ENCODE measurements around the gene SPATC1L.
A peak's percentile ranks its signal among the peaks of the same experiment; 100 is the strongest.

Gene SPATC1L

GRCh38 chr21:46161633-46162592 is 22.3 kb downstream of the SPATC1L start:
- no peak for DNase-seq (ENCODE audit: low read depth)

GRCh38 chr21:46160907-46161632 is 23.2 kb downstream of the SPATC1L start:
- DNase-seq (ENCODE audit: low read depth), result no peak

DNA sequence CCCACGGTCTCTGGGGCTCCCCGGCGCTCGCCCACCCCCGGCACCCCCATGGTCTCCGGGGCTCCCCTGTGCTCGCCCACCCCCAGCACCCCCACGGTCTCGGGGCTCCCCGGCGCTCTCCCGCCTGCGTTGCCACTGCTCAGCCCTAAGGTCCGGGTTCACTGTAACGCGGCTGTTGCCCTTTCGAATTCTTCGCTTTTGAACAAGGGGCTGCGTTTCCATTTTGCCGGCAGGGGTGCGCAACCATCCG is 23.7 kb downstream of the SPATC1L start:
- DNase-seq (ENCODE audit: low read depth), result no peak

DNA sequence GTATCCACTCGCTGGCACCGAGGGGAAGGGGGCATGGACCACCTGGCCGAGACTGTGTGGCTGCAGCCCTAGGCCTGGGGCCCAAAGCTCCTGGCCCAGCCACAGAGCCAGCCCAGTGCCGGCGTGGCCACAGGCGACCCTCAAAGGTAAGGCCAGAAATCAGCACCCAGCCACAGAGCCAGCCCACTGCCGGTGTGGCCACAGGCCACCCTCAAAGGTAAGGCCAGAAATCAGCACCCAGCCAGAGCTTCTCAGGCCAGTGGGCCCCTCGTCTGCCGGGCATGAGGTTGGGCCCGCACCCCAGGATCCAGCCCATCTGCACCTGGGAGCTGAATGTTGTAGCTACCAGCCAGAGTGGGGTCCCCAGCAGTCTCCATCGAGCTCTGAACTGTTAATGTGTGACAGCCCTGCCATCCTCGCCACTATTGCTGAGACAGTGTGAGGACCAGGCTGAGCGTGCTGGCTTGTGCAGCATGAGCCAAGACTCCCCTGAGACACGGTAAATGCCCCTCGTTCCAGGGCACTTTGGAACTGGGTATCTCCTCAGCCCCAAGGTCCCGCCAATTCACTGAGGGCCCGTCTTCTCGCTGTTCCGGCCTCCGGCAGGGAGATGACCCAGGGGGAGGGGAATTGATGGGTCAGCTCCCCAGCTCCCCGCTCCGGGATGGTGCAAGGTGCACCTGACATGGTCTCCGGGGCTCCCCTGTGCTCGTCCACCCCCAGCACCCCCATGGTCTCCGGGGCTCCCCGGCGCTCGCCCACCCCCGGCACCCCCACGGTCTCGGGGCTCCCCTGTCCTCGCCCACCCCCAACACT is 24.2 kb downstream of the SPATC1L start:
- DNase-seq (ENCODE audit: low read depth), result no peak

DNA sequence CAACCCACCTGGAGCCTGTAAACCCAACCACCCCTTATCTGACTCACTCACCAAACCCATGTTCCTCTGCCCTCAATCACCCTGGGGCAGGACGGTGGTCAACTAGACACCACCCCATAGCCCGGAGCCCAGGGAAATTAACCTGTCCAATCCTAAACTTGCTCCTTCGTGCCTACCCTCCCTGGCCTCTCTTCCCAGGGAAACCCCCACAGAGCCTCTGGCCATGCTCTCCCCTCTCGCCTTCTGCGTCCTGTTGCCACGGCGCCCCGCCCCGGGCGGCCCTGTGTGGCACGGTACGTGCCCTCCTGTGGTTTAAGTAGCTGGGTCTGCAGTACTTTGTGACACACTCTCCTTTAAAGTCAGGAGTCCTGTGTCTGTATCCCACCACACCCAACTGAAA is 24.9 kb downstream of the SPATC1L start:
- no peak for DNase-seq (ENCODE audit: low read depth)

DNA sequence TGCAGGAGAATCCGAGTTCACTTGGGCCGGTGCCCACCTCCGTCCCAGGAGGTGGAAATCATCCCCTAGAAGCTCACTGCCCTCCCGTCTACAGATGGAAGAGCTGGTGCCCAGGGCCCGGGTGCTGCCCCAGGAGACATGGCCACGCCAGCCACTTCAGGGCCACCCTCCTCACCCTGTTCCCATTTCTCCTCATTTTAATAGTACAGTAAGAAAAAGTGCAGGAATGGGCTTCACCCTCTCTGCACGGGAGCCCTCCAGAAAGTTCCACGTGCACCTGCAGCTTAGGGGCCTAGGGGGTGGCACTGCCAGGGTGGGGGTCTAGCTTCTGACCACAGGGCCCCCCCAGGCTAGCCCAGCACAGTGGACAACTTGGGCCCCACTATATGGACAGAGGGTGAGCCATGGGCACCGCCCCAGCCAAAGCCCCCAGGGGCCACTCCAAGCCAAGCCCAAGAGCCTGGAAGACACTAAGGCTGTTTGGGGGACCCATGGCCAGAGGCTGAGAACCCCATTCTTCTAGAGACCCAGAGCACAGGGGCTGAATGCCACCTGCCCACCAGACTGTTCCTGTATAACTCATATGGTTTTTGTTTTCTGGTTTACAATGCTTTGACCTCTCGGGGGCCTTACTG is 25.5 kb downstream of the SPATC1L start:
- DNase-seq (ENCODE audit: low read depth), result no peak

DNA sequence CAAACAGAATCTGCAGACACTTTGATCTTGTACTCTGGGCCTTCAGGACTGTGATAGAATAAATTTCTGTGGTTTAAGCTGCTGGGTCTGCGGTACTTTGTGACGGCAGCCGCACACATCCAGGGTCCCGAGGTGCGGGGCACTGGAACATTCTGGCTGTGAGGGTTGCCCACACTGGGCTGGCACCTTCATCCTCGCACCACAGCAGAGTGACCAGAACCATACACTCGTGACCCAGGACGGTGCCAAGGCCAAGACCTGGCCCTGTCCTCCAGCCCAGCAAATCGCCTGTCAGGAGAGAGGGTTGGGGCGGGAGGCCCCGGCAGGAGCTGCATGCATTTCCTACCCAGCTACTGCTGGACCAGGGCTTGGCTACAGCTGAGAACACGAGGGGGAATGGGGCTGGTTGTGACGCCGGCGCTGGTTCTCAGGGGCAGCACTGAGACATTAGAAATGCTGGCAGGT is 26.2 kb downstream of the SPATC1L start:
- no peak for DNase-seq (ENCODE audit: low read depth)

DNA sequence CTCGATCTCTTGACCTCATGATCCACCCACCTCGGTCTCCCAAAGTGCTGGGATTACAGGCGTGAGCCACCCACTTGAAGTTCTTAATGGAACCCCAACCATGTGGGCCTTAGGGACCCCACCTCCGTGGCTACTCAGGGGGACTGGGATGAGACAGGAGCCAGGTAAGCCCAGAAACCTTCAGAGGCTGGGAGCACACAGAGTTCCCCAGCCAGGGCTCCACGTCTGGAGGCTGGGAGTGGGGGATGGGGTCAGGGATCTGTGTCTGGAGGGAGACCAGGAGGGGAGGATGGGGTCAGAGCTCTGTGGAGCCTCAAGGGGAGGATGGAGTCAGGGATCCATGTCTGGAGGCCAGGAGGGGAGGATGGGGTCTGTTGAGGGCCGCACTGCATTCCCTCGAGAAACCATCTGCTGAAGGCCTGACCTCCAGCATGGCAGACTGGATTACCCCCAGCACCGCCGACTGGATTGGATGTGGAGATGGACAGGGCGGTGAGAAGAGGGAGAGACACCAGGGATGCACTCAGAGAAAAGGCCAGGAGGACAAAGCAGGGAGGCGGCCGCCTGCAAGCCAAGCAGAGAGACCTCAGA is 26.8 kb downstream of the SPATC1L start:
- DNase-seq (ENCODE audit: low read depth), result no peak

- DNase-seq (ENCODE audit: low read depth), result no peak
These were observed 27.6 kb downstream of the SPATC1L start for GRCh38 chr21:46156678-46157077.

DNA sequence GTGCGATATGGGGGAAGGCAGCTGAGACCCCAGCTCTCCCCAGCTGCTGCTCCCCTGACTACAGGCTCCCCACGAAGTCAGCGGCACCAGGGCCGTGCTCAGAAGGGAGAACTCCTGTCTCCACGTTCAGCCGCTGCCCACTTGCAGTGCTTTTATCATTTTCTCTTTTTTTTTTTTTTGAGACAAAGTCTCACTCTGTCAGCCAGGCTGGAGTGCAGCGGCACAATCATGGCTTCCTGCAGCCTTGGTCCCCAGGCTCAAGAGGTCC is 27.9 kb downstream of the SPATC1L start:
- no peak for DNase-seq (ENCODE audit: low read depth)

DNA sequence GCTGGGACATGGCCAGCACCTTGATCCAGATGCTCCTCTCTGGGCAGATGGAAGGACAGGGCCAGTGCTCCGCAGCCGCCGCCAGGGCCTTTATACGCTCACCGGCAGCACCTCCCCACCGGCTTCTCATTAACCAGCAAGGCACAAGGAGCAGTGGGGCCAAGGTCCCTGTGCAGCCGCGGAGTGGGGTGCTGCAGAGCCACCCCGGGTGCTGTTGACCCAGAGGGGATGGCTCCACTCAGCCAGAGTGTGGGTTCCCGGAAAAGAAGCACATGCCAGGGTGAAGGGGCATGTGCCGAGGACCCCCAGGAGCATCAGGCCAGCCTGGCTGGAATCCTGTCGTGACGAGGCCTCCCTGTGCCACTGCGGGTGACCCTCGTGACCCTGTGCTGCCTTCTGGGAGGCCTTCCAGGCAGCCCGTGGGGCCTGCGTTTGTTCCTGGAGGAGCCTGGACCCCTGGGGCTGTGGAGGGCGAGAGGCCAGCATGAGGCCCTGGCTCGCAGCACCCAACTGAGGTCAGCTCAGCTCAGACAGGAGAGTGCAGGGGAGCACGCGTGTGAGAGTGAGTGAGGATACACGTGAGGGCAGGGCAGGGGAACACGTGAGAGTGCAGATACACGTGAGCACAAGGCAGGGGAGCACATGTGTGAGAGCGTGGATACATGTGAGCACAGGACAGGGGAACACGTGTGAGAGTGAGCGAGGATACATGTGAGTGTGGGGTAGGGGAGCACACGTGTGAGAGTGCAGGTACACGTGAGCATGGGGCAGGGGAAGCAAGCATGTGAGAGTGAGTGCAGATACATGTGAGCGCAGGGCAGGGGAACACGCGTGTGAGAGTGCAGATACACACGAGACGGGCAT is 28.5 kb downstream of the SPATC1L start, which contains the start of gene FTCD:
FTCD (minus strand) TSS at position 66 of the 864 bp plus-strand sequence; CDS start at position 10, 56 bp downstream.
- DNase-seq (ENCODE audit: low read depth), result no peak

- DNase-seq (ENCODE audit: low read depth), result no peak
These were observed 29.2 kb downstream of the SPATC1L start for GRCh38 chr21:46154955-46155513.

DNA sequence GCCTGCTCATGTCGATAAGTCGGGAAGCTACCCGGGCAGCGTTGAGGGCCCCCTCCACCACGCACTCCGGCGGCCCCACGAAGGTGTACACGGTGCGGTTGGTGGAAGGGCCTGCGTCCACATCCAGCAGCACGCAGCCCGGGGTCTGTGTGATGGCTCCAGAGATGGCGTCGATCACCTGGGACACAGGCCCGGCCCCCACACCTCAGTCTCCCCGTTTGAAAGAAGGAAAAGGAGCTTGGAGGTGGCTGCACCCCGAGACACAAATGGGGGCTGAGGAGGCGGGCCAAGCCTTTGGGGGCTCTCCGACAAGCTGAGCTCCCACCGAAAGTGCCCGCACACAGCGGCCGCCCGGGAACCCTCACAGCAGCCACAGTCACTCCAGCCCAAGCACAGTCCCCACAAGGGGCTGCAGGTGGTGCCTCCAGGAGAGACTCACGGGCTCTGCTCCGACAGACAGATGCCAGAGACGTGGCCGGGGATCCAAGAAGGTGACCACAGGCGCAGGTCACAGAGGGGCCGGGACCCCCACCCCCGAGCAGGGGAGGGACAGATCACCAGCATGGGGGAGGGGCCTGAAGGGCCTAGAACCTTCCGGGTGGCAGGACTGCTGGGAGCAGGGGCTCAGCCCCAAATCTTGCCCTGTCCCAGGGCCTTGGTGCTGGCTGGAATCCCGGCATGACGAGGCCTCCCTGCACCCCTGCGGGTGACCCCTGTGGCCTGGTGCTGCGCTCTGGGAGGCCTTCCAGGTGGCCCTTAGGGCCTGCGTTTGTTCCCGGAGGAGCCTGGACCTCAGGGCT is 29.9 kb downstream of the SPATC1L start:
- no peak for DNase-seq (ENCODE audit: low read depth)

DNA sequence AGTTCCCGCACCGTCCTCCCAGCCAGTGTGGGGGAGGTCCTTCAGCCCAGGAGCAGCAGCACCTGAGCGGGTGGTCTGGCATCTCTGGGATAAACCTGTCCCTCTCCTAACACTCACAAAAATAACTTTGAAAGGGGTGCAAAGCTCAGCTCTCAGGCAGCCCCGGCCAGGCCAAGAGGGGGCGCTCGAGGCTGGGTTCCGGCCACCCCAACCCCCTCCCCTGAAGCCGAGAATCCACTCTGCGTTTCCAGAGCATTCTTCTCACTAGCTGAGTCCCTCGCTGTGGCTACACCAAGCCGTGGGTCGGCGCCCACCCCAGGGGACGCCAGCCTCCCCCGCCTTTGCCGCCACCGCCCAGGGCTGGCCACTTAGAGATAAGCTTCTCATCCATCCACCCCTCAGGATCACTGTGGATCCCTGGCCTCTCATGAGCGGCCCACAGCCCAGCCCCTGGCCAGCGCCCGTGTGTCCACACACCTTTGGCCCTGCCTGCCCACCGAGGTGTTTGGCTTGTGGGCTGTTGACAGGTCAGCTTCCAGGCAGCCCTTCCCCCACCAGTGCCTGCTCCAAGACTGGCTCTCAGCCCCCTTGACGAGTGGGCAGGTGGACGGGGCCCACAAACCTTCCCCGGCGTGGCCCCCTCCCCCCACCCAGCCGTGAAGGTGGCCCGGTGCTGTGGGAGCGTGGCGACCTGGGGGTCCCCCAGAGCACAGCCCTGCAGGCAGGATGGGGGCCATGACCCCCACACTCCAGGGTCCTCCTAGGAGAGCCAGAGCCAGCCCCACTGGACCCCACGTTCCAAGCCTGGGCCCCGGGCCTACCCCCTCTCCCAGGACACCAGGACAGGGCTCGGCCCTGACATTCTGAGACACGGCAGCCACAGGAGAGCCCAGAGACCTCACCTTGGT is 30.8 kb downstream of the SPATC1L start:
- DNase-seq (ENCODE audit: low read depth), result peak; percentile 24

- DNase-seq (ENCODE audit: low read depth), result no peak
These were observed 31.4 kb downstream of the SPATC1L start for GRCh38 chr21:46152927-46153246.

- no peak for DNase-seq (ENCODE audit: low read depth)
These were observed 32.0 kb downstream of the SPATC1L start for GRCh38 chr21:46151989-46152926.

DNA sequence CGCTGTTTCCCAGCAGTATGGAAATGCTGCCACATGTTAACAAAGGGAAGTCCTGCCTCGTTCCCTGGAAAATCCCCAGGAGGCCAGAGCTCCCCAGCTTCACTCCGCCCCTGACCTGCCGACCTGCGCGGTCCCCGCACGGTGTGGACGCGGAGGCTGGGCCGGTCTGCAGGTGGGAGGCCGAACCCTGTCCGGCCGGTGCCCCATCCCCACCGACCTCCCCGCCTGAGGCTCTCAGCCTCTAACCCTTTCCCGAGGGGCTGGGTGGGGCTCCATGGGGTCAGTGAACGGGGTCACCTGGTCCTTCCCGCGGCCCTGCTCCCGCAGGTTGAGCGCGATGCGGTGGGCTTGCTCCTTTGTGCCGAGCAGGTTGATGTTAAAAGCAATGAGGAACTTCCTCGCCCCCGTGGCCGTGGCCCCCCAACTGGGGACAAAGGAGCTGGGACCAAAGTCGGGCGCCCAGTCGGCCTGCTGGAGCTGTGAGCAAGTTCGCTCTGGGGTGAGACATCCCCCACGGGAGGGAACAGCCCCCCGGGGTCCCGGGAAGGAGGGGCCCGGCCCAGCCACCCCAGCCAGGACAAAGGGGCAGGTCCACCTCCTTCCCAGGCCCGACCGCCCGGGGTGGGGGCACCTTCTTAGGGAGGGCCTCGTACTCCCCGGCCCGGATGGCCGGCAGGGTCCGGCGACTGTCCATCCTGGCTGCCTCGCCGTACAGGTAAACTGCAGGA is 32.8 kb downstream of the SPATC1L start:
- DNase-seq (ENCODE audit: low read depth), result no peak
